ENCODE data around the gene RAPGEF2. TPM values are rescaled to one million over a fixed set of nuclear protein-coding genes. Genes with fewer than 3 reads are reported as not detected.

The RAPGEF2 gene
- total and polyA plus RNA-seq, 3 donors from 2014 or later, result 18.1 to 51.4 (median 38.9) TPM

GRCh38 chr4:159141193-159141592, 38.3 kb downstream of the RAPGEF2 start:
- no peaks in the 10 kb centered on the region for H3K9me3 ChIP-seq
- 61 to 65% methylated on average over 4 of the region's 4 CpGs for WGBS, 2 donors
- TF ChIP-seq POLR2A (IDR thresholded peaks at IDR 0.05) (no peak), CTCF (IDR thresholded peaks at IDR 0.05) (no peak)
- no peaks in the 10 kb centered on the region for H3K36me3 ChIP-seq (ENCODE audit: low read depth, missing control alignments)
- H3K4me3 ChIP-seq, result no peak overlapping the region
- intact Hi-C loops (cut with DNase I; ENCODE audit: low total_unique reads), result no loop called here
- no peak for DNase-seq
- H3K27me3 ChIP-seq, result no peaks in the 10 kb centered on the region
- H3K4me1 ChIP-seq, result no peaks in the 10 kb centered on the region
- no peak overlapping the region for H3K27ac ChIP-seq

- intact Hi-C loops (cut with DNase I; ENCODE audit: low total_unique reads), result no loop called here
- Histone ChIP-seq H3K27me3 (no peaks in the 10 kb centered on the region), H3K36me3 (ENCODE audit: low read depth, missing control alignments) (no peaks in the 10 kb centered on the region), H3K27ac (no peak overlapping the region), H3K4me3 (no peak overlapping the region), H3K4me1 (no peaks in the 10 kb centered on the region), H3K9me3 (no peaks in the 10 kb centered on the region)
- no peak for DNase-seq
- WGBS, 2 donors, result 88 to 91% methylated on average over 3 of the region's 3 CpGs
- TF ChIP-seq POLR2A (IDR thresholded peaks at IDR 0.05) (no peak), CTCF (IDR thresholded peaks at IDR 0.05) (no peak)
Observed at GRCh38 chr4:159142241-159142640, 39.4 kb downstream of the RAPGEF2 start.

- H3K4me1 ChIP-seq, result no peaks in the 10 kb centered on the region
- H3K27ac ChIP-seq, result no peak overlapping the region
- H3K36me3 ChIP-seq (ENCODE audit: low read depth, missing control alignments), result no peaks in the 10 kb centered on the region
- H3K4me3 ChIP-seq, result no peak overlapping the region
- intact Hi-C loops (cut with DNase I; ENCODE audit: low total_unique reads), result no loop called here
- no peak for TF ChIP-seq CTCF (IDR thresholded peaks at IDR 0.05)
- TF ChIP-seq POLR2A (IDR thresholded peaks at IDR 0.05), result no peak
- 92% methylated on average over 5 of the region's 5 CpGs for whole genome bisulfite sequencing, 2 donors
- no peaks in the 10 kb centered on the region for H3K9me3 ChIP-seq
- no peaks in the 10 kb centered on the region for H3K27me3 ChIP-seq
- DNase-seq, result no peak
Observed at GRCh38 chr4:159142681-159143384, 40.0 kb downstream of the RAPGEF2 start.

GRCh38 chr4:159143687-159144086, 40.8 kb downstream of the RAPGEF2 start:
- H3K9me3 ChIP-seq, result no peaks in the 10 kb centered on the region
- intact Hi-C loops (cut with DNase I; ENCODE audit: low total_unique reads), result no loop called here
- H3K27me3 ChIP-seq, result no peaks in the 10 kb centered on the region
- no peak overlapping the region for H3K27ac ChIP-seq
- no peak overlapping the region for H3K4me3 ChIP-seq
- H3K36me3 ChIP-seq (ENCODE audit: low read depth, missing control alignments), result no peaks in the 10 kb centered on the region
- 53 to 72% methylated on average over 3 of the region's 3 CpGs for WGBS, 2 donors
- no peaks in the 10 kb centered on the region for H3K4me1 ChIP-seq
- TF ChIP-seq POLR2A (IDR thresholded peaks at IDR 0.05) (no peak), CTCF (IDR thresholded peaks at IDR 0.05) (no peak)
- DNase-seq, result no peak

GRCh38 chr4:159144112-159144694, 41.3 kb downstream of the RAPGEF2 start:
- Histone ChIP-seq H3K4me1 (no peaks in the 10 kb centered on the region), H3K27ac (no peak overlapping the region), H3K27me3 (no peaks in the 10 kb centered on the region), H3K9me3 (no peaks in the 10 kb centered on the region), H3K4me3 (no peak overlapping the region), H3K36me3 (ENCODE audit: low read depth, missing control alignments) (no peaks in the 10 kb centered on the region)
- DNase-seq, result no peak
- WGBS, 2 donors, result 73 to 76% methylated on average over 4 of the region's 4 CpGs
- intact Hi-C loops (cut with DNase I; ENCODE audit: low total_unique reads), result no loop called here
- TF ChIP-seq CTCF (IDR thresholded peaks at IDR 0.05) (no peak), POLR2A (IDR thresholded peaks at IDR 0.05) (no peak)

All from testis (tissue), 3 donors.